Natural killer cell (primary cell): ENCODE measurements around the gene VAMP1. TPM values are rescaled to one million over a fixed set of nuclear protein-coding genes. Genes with fewer than 3 reads are reported as not detected.
A peak's percentile ranks its signal among the peaks of the same experiment; 100 is the strongest.

Experiments used
- ATAC-seq, 3 donors: fragments of 150-1000 bp in 2 of 3; fragments of 200-7000 bp in 1 of 3; cut with Tn5 transposase; 1 replicate in 1 of 3; 2 replicates in 2 of 3; pipeline ENCODE4 v1.10.0; 2021; ENCODE audit warnings: mild to moderate bottlenecking in 2 of 3, moderate library complexity in 2 of 3
- DNase-seq, 2 donors: peaks; one replicate each; pipeline versions ENCODE4 v3.0.0 to v3.0.0-alpha.2; 2013 to 2021; ENCODE audit warnings: mixed read lengths in 1 of 2
- H3K27ac ChIP-seq: one replicate; pipeline ENCODE4 v1.5.1; 2013; ENCODE audit warnings: mild to moderate bottlenecking, low read length
- H3K27me3 ChIP-seq: one replicate; pipeline ENCODE4 v1.6.1; 2013; ENCODE audit warnings: low read length; ENCODE audit not compliant: control insufficient read depth, insufficient read depth
- H3K36me3 ChIP-seq: one replicate; pipeline ENCODE4 v1.6.1; 2013; ENCODE audit warnings: low read length; ENCODE audit not compliant: control insufficient read depth, insufficient read depth
- H3K4me1 ChIP-seq: one replicate; pipeline ENCODE4 v1.6.1; 2013; ENCODE audit warnings: low read length; ENCODE audit not compliant: control insufficient read depth, insufficient read depth
- H3K4me3 ChIP-seq: one replicate; pipeline ENCODE4 v1.5.1; 2013; ENCODE audit warnings: low read length
- H3K9me3 ChIP-seq: one replicate; pipeline ENCODE4 v1.6.1; 2013; ENCODE audit warnings: low read length; ENCODE audit not compliant: control insufficient read depth, insufficient read depth
- H3K27ac Mint-ChIP-seq, 2 donors: one replicate each; pipeline ENCODE4 v1.8.0; 2022; ENCODE audit warnings: mild to moderate bottlenecking in 2 of 2, mixed read lengths in 2 of 2, moderate library complexity in 1 of 2
- H3K27me3 Mint-ChIP-seq, 2 donors: one replicate each; pipeline ENCODE4 v1.8.0; 2022; ENCODE audit warnings: low read depth in 2 of 2, mixed read lengths in 2 of 2
- H3K36me3 Mint-ChIP-seq: one replicate; pipeline ENCODE4 v1.8.0; 2022; ENCODE audit warnings: mixed read lengths
- H3K4me1 Mint-ChIP-seq, 2 donors: one replicate each; pipeline ENCODE4 v1.8.0; 2022; ENCODE audit warnings: mixed read lengths in 2 of 2
- H3K4me3 Mint-ChIP-seq: one replicate; pipeline ENCODE4 v1.8.0; 2022; ENCODE audit warnings: mild to moderate bottlenecking, moderate library complexity, mixed read lengths
- H3K9me3 Mint-ChIP-seq, 2 donors: one replicate each; pipeline ENCODE4 v1.8.0; 2022; ENCODE audit warnings: mixed read lengths in 2 of 2
- WGBS: methylation state at CpG from one replicate; pipeline ENCODE4 v1.1.7; 2013; ENCODE audit warnings: missing lambda C conversion rate; ENCODE audit not compliant: insufficient coverage; 5-methylcytosine and 5-hydroxymethylcytosine counted together
- intact Hi-C: fragments of 100-400 bp; cut with micrococcal nuclease; formaldehyde crosslinking; loops from one replicate; pipeline ENCODE4 v1.14.2; 2022
- total RNA-seq, 4 donors: library from RNA; stranded (reverse); fragments of 120-200 nt in 1 of 4; gene quantifications; one replicate each; pipeline versions ENCODE4 v1.2.3 to v1.2.4, GENCODE V29; 2013 to 2022
- TF ChIP-seq, protein P1 (sequence below): fragments of 200-600 bp; IDR thresholded peaks from one replicate; pipeline ENCODE4 v1.8.0; 2022; ENCODE audit warnings: antibody characterized with exemption

VAMP1 gene
- total RNA-seq, 3 donors from 2014 or later (not counting 1 experiment from before 2014, with no cell fraction given) = 81.0 to 84.3 (median 83.8) TPM

DNA sequence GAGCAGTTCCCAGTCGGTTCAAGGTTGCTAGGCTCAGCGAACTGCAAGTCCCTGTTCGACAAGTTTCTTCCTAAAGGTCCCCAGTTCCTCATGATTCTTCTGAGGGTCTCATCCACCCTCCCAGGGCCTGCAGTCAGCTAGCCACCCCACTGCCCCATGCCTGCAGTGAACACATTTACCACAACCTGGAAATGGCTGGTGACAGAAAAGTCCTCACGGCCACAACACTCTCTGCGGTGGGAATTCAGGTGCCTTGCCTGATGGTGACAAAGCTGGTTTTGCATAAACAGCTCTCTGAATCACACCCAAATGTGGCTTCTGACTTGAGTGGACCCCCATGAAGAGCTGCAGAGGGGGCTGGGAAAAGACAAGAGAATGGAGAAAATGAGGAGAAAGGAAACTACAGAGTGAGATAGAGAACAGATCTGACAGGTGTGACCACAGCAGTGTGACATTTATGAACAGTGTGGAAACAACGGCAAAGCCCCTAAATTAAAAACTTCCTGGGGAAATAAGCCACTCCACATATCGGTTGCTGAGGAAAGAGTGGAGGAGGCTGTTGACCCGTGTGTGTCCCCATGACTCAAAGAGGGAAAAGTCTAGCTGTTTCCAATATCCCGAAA is 27.0 kb downstream of the VAMP1 start:
- DNase-seq (peak in 1 of 2 donors; percentile 56), ATAC-seq (peak in 1 of 3 donors; percentile 29)
- H3K27ac Mint-ChIP-seq = peak overlapping the region in 1 of 2 donors; percentile 79
- peak overlapping the region; percentile 11 for H3K4me3 Mint-ChIP-seq
- peaks cover 9 to 28% of the 10 kb centered on the region in 2 donors for H3K4me1 Mint-ChIP-seq
- no peaks in the 10 kb centered on the region for H3K9me3 Mint-ChIP-seq
- H3K27me3 ChIP-seq = no peaks in the 10 kb centered on the region
- 29% methylated on average over 9 of the region's 9 CpGs for WGBS
- H3K4me3 ChIP-seq = no peak overlapping the region
- H3K27me3 Mint-ChIP-seq = no peaks in the 10 kb centered on the region
- peak overlapping the region; percentile 61 for H3K27ac ChIP-seq
- no peaks in the 10 kb centered on the region for H3K36me3 Mint-ChIP-seq
- no peaks in the 10 kb centered on the region for H3K36me3 ChIP-seq
- no peaks in the 10 kb centered on the region for H3K9me3 ChIP-seq
- TF ChIP-seq, protein P1, sequence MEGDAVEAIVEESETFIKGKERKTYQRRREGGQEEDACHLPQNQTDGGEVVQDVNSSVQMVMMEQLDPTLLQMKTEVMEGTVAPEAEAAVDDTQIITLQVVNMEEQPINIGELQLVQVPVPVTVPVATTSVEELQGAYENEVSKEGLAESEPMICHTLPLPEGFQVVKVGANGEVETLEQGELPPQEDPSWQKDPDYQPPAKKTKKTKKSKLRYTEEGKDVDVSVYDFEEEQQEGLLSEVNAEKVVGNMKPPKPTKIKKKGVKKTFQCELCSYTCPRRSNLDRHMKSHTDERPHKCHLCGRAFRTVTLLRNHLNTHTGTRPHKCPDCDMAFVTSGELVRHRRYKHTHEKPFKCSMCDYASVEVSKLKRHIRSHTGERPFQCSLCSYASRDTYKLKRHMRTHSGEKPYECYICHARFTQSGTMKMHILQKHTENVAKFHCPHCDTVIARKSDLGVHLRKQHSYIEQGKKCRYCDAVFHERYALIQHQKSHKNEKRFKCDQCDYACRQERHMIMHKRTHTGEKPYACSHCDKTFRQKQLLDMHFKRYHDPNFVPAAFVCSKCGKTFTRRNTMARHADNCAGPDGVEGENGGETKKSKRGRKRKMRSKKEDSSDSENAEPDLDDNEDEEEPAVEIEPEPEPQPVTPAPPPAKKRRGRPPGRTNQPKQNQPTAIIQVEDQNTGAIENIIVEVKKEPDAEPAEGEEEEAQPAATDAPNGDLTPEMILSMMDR = no peak
- peaks cover 46% of the 10 kb centered on the region for H3K4me1 ChIP-seq
- intact Hi-C loops = no loop called here

DNA sequence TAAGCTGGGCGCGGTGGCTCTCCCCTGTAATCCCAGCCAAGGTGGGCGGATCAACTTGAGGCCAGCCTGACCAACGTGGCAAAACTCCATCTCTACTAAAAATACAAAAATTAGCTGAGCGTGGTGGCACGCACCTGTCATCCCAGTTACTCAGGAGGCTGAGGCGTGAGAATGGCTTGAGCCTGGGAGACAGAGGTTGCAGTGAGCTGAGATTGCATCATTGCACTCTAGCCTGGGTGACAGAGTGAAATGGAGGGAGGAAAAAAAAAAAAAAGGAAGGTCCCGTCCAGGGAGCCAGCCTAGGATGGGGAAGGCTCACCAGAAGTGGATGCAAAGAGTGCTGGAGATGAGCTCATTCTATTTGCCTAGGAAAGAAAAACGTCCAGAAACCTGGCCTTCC is 27.6 kb downstream of the VAMP1 start:
- no peaks in the 10 kb centered on the region for H3K27me3 Mint-ChIP-seq
- DNase-seq = no peak
- peak overlapping the region in 1 of 2 donors; percentile 79 for H3K27ac Mint-ChIP-seq
- Histone ChIP-seq H3K4me1 (peaks cover 43% of the 10 kb centered on the region), H3K27ac (peak overlapping the region; percentile 39), H3K9me3 (no peaks in the 10 kb centered on the region), H3K36me3 (no peaks in the 10 kb centered on the region), H3K27me3 (no peaks in the 10 kb centered on the region), H3K4me3 (no peak overlapping the region)
- H3K36me3 Mint-ChIP-seq = no peaks in the 10 kb centered on the region
- intact Hi-C loops = no loop called here
- no peak overlapping the region for H3K4me3 Mint-ChIP-seq
- H3K4me1 Mint-ChIP-seq = peaks cover 9 to 25% of the 10 kb centered on the region in 2 donors
- TF ChIP-seq, protein P1 = no peak
- no peak for ATAC-seq
- 82% methylated on average over 9 of the region's 9 CpGs for WGBS
- H3K9me3 Mint-ChIP-seq = no peaks in the 10 kb centered on the region

DNA sequence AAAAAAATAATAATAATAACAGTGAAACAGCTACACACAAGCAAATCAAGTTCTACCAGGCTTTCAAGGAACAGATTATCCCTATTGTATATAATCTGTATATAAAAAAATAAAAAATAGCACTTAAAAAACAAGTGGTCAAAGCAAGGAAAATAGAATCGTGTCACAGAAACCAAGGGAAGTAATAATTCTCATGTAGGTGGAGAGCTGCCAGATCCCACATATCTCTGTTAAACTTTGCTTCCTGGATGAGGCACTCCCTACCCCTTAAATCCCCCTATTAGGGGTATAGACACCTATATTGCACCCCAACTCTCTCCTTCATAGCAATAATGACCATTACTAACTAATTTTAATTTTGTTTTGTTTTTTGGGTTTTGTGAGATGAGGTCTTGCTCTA is 30.1 kb downstream of the VAMP1 start:
- no CpG with 5 or more reads among the region's 1 CpG for WGBS
- H3K9me3 Mint-ChIP-seq = no peaks in the 10 kb centered on the region
- no peaks in the 10 kb centered on the region for H3K36me3 ChIP-seq
- no peaks in the 10 kb centered on the region for H3K27me3 ChIP-seq
- ATAC-seq (no peak), DNase-seq (no peak)
- no peaks in the 10 kb centered on the region for H3K9me3 ChIP-seq
- H3K4me3 ChIP-seq = no peak overlapping the region
- no peak overlapping the region for H3K27ac Mint-ChIP-seq
- H3K27me3 Mint-ChIP-seq = no peaks in the 10 kb centered on the region
- peaks cover 9 to 20% of the 10 kb centered on the region in 2 donors for H3K4me1 Mint-ChIP-seq
- intact Hi-C loops = no loop called here
- H3K27ac ChIP-seq = no peak overlapping the region
- H3K4me3 Mint-ChIP-seq = no peak overlapping the region
- peaks cover 30% of the 10 kb centered on the region for H3K4me1 ChIP-seq
- H3K36me3 Mint-ChIP-seq = no peaks in the 10 kb centered on the region
- TF ChIP-seq, protein P1 = no peak

DNA sequence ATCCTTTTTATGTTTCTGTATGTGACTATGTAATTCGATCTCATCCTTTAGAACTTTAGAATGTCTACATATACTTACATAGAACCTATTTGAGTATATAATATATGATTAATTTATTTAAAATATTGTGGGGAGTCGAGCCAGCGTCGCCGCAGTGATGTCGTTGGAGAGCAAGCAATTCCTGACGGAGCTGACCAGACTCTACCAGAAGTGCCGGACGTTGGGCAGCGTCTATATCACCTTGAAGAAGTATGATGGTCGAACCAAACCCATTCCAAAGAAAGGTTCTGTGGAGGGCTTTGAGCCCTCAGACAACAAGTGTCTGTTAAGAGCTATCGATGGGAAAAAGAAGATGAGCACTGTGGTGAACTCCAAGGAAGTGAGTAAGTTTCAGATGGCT is 32.1 kb downstream of the VAMP1 start:
- no peak overlapping the region for H3K4me3 ChIP-seq
- TF ChIP-seq, protein P1 = no peak
- 95% methylated on average over 11 of the region's 12 CpGs for WGBS
- no peak overlapping the region for H3K27ac ChIP-seq
- H3K9me3 Mint-ChIP-seq = no peaks in the 10 kb centered on the region
- peaks cover 1 to 3% of the 10 kb centered on the region in 2 donors for H3K4me1 Mint-ChIP-seq
- no peak overlapping the region for H3K4me3 Mint-ChIP-seq
- no peaks in the 10 kb centered on the region for H3K27me3 Mint-ChIP-seq
- ATAC-seq (no peak), DNase-seq (no peak)
- H3K27ac Mint-ChIP-seq = no peak overlapping the region
- H3K27me3 ChIP-seq = no peaks in the 10 kb centered on the region
- H3K4me1 ChIP-seq = peaks cover 9% of the 10 kb centered on the region
- intact Hi-C loops = no loop called here
- H3K36me3 Mint-ChIP-seq = no peaks in the 10 kb centered on the region
- H3K36me3 ChIP-seq = no peaks in the 10 kb centered on the region
- H3K9me3 ChIP-seq = no peaks in the 10 kb centered on the region
